Dedifferentiated amniotic fluid mesenchymal stem cell (primary cell): ENCODE data around the gene SORCS2.

Source experiments
- DNase-seq: peaks from one replicate; pipeline ENCODE4 v3.0.0-alpha.2; 2016; ENCODE audit errors: extremely low spot score

SORCS2 gene

DNA sequence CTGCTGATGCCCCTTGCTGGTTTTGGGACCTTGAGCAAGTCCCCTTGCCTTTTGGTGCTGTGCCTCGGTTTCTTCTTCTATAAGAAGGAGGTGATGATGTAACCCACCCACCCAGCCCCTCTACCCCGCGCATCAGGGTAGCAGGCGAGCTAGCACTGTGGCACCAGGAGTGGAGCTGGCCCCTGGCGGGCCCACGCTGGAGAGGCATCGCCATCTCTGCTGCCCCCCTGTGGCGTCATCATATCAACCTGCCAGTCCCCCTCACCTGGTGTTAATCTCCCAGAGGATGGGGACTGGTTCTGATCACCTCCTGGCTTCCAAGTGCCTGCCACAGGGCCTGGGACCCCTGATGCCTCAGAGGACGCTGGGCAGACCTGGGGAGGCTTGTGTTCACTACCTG, 6.3 kb upstream of the SORCS2 start:
- DNase-seq = no peak

DNA sequence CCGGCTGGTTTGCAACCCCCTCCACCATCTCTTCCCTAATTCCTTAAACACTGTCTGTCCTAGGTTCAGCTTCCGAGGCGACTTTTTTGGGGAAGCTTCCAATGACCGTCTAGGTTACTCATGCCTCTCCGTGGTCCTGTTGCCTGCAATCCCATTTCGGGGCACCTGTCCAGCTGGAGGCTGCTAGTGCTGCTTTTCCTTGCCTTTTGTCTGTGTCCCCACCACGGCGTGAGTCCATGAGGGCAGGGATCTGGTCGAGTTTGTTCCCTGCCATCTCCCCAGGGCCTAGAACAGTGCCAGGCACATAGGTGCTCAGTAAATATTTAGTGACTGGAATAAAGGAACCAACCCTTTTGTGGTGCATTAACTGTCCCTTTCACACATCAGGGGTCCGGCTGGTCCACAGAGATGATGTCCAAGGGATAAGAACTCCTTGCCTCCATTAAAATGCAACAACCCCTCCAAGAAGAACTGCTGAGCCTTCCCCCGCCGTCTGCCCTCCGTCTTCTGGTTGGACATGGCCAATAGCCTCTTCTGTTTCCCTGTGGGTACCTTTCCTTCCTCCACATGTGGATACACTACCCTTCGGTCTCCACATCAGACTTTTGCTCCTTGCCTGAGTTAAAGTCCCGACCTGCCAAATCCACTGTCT, 5.7 kb upstream of the SORCS2 start:
- DNase-seq = no peak

DNA sequence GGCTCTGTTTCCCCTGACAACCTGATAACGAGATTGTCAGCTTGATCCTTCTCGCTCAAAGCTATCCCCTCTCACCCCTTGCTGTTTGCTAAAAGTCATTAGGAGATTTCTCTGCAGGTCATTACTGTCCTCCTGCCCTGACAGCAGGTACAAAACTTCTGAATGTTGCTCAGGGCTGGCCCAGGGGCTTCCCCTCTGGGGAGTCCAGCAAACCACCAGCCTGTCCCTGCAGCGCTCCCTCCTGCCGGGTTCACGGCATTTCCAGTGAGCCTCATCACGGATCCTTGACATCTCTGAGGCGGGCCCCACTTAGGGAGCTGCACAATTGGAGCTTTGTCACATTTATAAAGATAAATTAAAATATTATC, 5.2 kb upstream of the SORCS2 start:
- DNase-seq = no peak

DNA sequence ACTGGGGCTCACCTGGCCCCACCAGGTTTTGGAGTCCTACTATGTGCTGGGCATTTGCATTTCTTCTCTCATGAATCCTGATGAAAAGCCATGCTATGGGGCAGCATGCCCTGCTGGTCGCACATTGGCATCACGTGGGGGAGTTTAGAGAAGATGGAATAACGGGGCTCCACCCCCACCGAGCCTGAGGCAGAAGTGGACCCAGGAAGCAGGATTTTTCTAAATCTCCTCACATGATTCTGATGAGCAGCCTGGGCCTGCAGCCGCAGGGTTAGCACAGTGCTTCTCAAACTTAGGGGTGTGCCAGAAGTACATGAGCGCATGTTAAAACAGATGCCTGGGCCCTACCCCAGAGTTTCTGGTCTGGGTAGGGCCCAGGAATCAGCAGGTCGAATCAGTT, 4.6 kb upstream of the SORCS2 start:
- no peak for DNase-seq

DNA sequence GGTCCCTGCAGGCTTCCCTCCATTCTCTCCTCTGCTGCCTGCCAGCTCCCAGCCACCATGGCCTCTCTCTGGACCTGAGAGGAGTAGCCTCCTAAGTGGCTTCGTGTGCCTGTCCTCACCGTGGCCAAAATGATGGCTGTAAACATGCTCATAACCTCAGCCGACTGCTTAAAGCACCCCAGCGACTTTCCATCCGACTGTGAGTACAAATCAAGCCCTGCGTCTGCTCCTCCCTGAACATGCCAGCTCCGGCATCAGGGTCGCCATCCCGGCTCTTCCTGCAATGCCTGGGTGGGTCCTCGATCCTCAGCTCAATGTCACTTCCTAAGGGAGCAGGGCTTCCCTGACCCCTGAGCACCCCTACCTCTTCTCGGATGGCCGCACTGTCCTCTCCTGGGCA, 3.3 kb upstream of the SORCS2 start:
- no peak for DNase-seq

DNA sequence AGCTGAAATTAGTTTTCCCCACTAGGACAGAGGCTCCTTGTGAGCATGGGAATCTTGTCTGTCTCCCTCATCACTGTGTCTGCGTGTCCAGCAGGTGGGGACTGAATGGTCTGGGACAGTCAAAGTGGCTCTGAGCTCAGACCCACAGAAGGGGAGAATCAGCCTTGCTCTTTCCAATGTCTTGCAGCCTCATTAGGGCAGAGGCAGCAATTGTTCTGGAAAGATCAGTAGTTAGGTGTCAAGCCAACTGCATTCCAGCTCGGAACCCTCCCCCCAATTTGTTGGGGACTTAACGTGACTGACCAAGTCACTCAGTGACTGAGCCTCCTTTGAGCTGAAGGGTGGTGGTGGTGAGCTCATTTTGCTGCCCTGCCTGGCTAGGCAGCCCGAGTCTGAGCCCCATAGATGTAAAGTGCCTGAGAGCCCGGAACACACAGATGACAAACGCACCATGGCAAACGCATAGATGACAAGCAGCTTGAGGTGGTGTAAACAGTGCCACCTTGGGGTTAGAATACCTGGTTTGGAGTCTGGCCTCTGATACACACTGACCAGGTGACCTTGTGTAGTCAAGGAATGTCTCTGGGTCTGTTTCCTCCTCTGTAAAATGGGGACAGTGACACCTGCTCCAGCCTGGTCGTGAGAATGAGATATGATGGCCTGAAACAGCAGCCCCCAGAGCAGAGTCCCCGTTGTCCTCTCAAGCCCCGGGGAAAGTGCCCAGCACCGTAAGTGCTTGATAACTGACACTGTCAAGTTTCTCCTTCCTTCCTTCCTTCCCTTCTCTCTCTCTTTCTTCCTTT, 2.7 kb upstream of the SORCS2 start:
- no peak for DNase-seq

DNA sequence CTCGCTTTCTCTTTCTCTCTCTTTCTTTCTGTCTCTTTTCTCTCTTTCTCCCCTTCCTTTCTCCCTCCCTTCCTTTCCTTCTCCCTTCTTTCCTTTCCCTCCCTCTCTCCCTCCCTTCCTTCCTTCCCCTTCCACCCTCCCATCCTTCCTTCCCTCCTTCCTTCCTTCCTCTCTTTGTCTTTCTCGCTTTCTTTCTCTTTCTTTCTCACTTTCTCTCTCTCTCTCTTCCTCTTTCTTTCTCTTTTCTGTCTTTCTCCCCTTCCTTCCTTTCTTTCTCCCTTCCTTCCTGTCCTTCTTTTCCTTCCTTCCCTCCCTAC, 2.1 kb upstream of the SORCS2 start:
- no peak for DNase-seq

DNA sequence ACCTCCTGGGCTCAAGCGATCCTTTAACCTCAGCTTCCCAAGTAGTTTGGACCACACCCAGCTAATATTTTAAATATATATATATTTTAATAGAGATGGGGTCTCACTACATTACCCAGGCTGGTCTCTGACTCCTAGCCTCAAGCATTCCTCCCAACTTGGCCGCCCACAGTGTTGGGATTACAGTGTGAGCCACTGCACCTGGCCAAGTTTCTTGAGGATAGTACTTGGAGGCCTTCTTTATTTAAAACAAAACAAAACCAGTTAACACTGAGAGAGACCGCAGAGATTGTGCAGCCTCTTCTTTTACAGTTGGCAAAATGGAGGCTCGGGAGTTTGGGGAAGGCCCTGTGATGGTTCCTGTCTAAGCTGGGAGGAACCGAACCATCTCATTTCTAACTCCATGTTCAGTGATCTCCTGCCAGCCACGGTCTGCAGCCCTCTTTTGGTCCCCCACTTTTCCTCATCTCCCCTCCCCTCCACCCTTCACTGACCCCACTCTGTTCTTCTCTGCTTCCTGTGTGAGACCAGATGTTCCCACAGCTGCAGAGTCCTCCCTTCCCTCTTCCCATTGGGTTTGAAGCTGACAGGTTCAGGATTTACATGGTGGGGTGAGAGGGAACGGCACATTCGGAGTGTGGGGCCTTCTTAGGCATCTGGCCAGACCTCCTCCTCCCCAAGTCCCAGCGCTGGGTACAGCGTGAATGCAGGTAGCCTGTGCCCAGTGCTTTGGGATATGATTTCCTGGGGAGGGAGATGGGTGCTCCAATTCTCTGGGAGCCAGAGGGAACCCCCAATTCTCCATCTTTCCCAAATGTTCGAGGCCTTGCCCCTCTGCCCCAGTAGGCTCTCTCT, 1.4 kb upstream of the SORCS2 start:
- no peak for DNase-seq

DNA sequence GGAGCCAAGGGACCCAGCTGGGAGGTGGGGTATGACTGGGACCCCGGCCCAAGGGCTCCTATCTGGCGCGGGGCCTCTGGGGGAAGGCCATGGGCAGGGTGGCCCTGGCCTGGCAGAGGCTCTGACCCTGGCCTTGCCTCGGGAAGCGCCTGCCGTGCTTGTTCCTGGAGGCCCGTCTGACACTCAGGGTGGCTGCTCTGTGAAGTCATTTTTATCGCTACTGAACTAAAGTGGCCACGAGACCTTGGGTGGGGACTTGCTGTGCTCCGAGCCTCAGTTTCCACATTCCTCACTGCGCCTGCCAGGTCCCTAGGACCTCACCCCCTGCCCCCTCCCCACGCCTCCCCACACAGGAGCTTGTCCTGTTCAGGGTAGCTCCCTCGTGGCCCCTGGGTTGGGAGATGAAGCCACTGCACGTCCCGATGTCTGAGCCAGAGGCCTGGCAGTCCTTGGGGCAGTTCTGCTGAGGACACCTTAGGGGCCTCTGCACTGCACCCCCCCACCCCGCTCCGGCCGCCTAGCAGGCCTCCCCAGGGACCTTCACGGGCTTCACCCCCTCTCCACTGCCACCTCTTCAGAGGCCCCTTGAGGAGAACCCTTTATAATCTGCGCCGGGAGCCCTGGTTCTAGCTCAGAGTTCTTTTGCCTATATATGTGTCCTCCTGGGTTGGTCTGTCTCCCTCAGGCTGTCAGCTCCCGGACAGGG, 639 bp upstream of the SORCS2 start:
- DNase-seq = no peak

DNA sequence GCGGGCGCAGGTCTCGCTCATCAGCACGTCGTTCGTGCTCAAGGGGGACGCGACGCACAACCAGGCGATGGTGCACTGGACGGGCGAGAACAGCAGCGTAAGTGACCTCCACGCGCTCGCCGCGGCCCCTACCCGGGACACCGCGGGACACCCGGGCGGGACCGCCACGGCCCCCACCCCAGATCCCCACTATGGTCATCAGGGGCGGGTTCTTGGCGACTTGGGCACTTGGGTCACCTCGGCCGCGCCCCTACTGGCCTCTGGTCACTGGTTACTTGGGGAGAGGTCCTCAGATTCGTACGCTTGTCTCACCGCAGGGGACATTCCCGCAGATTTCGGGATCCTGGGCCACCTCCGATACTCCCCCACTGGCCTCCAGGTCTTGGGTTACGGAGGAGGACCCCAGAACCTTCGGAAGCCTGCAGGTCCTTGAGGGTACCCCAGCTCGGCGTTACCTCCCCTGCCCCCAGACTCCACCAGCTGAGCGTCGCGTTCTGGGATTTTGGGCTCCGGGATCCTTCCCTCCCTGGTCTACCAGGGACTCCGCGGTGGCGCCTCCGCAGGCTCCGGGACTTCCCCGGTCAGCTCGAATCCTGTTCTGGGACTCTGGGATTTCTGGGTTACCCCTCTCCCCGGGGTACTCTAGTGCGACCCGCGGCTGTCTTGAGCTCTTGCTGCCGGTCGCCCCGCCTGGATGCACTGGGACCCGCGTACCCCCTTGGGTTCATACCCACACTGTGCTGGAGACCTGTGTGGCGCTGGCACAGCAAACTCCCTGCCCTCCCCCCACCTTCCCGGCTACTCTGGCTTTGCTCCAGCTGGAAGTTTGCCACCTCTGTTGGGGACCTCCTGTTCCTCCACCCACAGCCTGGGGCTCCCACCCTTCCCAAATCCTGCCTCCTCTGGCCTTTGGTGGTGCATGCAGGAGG, 956 bp downstream of the SORCS2 start:
- DNase-seq = no peak

DNA sequence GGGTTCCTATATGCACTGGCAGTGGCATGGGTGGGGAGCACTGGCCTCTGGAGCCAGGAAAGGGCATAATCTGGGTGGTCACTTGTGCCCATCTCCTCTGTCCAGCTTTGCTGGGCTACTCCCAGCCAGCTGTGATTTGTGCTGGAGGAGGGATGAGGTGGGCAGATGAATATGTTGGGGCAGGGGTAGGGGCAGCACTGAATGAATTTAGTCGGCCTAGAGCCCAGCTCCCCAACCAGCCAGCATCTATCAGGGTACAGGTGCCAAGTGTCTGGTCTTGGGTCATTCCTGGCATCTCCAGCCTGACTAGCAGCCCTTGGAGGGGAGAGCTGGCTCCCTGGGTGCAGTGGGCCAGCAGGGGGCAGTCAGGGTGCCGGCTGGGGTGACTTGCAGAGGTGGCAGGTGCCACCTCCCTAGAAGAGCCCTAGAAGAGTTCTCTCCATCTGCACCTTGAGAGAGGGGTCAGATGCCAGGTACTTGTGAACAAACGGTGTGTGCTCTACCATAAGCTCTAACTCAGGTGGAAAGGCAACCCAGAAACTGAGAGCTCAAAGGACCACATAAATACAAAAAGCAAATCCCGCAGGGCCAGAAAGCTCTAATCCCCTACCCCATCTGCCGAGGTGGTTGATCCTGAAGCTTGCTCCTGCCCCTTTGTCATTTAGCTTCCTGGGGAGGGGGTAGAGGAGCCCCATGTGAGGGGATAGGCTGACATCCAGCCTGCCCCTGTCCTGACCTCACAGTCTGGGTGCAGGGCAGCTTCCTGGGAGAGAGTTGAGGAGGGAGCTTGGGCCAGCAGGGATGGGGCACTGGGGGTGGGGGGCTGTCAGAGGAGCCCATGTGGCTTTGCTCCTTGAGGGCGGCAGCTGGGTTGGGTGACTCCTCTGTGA, 2.2 kb downstream of the SORCS2 start:
- DNase-seq = no peak

DNA sequence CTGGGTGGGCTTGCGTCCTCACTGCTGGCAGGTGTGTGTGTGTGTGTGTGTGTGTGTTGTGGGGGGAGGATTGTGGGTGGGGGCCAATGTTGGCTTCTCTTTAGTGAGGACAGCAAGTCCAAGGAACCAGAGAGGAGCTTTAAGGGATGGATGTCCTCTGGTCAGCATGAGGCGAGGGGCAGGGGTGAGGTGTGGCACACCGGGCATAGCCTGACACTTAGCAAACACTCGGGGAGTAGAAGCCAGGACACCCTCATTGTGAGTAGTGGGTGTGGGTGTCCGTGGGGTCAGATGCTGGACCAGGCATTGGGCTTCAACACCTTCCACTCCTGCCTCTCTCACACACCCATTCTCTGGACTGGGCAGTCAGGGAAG, 2.8 kb downstream of the SORCS2 start:
- DNase-seq = no peak

DNA sequence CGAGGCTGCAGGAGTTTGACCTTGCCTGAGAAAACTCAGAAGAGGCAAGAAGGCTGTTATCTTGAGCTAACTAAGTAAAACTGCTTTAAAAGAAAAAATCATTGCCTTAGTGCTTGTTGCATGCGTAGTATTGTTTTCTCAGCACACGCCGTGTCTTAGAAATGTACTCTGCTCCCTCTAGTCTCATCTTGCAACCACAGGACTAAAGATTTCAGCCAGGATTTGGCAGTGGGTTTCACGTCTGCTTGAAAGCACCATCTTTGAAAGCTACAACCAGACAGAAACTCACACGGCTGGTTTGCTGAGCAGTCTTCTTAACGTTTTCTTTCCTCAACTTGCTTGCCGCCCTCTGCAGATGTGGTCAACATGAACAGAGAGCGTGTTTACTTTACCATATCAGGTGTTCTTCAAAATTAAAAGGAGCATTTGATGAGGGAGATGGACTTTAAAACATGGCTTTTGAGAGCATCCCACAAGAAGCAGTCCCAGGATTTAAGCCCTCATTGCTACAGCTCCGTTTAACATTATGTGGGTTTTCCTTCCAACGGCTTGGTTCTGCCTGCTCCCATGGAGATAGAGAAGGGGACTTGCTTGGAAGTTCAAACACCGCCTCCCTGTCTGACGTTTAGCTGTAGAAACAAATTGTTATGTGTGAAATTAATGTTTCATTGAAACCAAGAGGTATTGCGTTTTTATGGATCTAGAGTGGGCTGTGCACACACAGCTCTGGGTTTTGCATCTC, 3.4 kb downstream of the SORCS2 start:
- peak; percentile 38 for DNase-seq

DNA sequence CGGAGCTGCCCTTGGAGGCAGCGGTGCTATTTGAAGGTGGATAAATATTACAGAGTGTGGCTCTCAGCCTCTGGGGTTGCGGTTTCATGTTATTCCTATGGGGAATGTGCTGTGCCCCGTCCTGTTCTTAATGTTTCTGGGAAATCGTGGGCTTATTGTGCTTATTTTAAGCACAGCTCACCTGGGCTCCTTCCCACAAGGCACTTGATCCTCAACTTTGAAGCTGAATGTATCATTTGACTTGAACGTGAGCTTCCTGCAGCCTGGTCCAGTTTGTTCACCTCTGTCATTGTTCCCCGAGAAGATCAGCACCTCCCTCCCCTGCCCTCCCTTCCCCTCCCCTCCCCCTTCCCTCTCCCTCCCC, 3.9 kb downstream of the SORCS2 start:
- DNase-seq = no peak

DNA sequence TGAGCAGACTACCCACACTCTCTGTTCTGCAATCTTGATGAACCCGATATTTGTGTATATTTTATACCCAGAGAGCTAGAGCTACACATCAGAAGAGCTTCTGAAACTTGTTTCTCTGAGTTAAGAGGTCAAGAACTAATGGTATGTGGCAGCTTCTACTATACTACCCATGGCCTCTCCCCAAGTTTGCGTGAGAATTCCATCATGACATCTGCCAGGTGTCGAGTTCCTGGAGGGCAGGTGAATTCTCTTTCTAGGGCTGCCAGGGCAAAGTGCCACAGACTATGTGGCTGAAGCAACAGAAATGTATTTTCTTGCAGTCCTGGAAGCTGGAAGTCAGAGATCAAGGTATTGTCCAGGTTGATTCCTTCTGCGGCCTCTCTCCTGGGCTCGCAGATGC, 4.4 kb downstream of the SORCS2 start:
- no peak for DNase-seq

DNA sequence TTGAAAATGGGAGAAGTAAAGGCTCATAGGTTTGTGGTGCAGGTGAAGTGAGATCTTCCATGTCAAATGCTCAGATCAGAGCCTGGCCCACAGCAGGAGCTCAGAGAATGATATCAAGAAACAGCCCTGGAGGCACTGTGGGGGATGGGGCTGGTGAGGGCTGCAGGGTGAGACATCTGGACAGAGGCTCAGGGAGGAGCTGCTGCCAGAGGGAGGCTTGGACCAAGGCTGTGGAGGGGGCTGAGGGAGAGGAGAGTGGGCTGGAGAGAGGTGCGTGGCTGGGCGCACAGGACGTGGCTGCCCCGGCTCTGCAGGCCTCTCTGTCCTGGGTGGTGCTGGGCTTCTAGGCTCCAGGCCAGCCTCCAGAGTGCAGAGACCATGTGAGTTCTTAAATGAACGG, 5.6 kb downstream of the SORCS2 start:
- DNase-seq = no peak

DNA sequence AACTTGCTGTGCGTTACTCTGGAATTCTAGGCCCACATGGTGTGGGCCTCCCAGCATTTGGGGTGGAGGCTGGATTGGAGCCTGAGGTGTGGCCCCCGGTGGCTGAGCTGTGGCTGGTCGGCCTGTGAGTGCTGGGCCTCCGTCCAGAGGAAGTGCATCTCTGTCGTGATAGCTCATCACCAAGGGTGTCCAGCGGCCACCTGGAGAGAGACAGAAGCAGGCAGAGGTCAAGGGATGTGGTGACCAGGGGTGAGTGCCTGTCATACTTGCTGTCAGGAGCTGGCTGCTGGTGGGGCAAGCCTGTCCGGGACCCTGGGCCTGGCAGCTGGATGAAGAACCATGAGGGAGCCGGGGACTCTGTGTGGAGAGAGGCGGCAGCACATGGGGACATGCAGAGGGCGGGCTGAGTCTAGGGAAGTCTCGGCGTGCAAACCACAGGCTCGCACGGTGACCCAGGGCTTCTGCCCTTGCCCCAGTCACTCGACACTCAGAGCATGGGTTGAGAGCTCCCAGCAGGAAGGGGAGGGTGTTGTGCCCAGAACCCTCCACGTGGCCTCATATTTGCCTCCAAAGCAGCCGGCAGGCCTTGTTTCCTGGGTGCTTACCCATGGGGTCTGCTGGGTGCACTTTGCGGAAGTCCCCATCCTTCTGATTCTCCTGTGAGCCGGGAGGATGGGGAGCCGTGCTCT, 6.2 kb downstream of the SORCS2 start:
- no peak for DNase-seq

DNA sequence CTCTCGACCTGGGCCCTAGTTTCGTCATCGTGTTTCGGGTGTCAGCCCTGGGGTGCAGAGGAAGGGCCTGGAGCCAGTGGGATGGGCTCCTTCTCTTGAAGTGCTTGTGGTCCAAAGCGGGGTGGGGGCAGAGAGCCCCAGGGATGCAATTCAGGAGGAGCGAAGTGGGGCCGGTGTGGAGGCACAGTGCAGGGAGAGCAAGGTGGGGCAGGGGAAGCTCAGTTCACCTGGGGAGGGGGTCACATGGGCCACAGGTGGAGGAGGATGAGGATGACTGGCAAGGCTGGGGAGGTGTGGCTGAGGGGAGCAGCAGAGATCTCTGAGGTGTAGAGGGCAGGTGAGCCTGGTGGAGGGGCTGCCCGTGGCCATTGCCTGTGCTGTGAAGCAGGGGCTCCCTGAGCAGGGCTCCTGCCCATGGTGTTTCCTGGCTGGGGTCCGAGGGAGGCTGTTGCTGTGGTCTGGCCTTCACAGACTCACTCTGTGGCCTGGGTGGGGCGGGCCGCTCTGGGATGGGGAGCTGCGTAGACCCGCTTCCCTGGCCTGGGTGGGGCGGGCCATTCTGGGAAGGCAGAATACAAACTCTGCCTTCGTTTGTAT, 6.9 kb downstream of the SORCS2 start:
- DNase-seq = no peak
